SH-SY5Y (cell line): Measurements from ENCODE around the gene SPECC1L.

Source experiments
- GATA2 ChIP-seq: IDR thresholded peaks from 2 replicates; pipeline ENCODE4 v1.6.1; 2011; ENCODE audit warnings: mild to moderate bottlenecking, low read depth, low read length
- GATA3 ChIP-seq: IDR thresholded peaks from 2 replicates; pipeline ENCODE4 v1.6.1; 2011; ENCODE audit warnings: low read depth, mild to moderate bottlenecking, low read length, moderate library complexity

DNA sequence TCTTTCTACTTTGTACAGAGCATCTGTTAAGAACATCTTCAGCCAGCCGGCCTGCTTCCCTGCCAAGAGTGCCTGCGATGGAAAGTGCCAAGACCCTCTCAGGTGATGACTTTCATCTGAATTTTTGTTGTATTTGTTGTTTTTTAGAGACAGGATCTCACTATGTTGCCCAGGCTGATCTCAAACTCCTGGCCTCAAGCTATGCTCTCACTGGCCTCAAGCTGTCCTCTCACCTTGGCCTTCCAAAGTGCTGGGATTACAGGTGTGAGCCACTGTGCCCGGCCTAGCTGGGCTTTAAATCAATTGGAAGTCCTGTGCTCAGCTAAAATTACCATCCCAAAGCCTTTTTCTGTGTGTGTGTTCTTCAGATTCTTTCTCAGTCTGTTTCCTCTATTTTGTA, 92.6 kb downstream of the SPECC1L start:
- TF ChIP-seq GATA3: no peak
- no peak for TF ChIP-seq GATA2
